HG03159 (cell line): ENCODE results near the gene PERM1.

Experiments used
- ATAC-seq: cut with Tn5 transposase; IDR thresholded peaks from one replicate; pipeline ENCODE4 v1.9.1; 2021; ENCODE audit warnings: mild to moderate bottlenecking, moderate library complexity; ENCODE audit not compliant: unreplicated experiment

PERM1 gene

DNA sequence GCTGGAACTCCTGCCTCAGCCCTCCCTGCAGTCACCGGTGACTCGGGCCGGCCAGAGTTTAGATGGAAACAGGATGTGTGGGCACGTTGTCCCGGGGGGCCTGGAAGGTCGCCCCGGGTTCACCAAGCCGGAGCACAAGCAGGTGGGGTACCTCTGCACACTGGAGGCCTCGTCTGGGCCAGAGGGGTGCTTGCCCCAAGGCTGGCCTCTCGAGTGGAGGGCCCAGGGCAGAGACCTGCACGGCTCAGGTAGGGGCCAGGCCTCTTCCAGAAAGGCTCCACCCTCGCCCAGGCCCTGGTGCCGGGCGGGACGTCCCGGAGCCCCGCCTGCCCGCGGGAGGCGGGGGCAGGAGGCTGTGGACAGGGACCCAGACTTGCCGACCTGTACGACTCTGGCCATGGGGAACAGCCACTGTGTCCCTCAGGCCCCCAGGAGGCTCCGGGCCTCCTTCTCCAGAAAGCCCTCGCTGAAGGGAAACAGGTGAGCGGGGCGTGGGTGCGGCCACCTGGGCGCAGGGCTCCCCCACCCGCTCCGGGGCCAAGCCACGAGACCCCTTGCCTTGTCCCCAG, 15.7 kb downstream of the PERM1 start, which contains the start of gene PLEKHN1:
Gene PLEKHN1, plus strand, starts transcription at position 348 of the 569 bp plus-strand sequence. Its CDS starts 50 bp downstream, at position 398.
- no peak for ATAC-seq

DNA sequence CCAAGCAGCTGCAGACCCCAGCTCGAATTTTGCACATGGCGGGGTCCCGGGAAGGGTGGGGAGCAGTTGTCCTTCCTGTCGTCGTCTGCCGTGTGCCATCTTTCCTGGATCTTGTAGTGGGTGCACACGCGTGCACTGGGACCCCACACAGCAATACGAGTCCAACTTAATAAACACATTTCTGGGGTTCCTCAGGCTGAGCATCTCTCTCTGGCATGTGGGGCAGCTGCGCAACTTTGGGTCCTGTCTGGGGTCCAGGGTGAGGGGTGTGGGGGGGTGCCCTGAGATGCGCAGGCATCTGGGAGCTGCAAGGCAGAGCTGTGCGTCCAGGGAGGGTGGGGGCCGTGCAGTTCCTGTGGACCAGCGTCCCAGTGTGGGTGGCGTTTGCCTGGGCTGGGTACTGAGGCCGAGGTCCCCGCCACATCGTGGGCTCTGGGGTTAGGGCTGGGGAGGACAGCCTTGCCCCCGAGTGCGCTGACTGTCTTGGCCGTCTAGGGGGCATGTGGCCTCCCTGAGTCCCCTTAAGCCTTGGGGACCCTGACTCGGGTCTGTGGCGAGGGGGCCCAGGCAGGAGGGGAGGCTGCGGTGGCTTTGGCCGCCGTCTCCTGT, 16.3 kb downstream of the PERM1 start:
- no peak for ATAC-seq

DNA sequence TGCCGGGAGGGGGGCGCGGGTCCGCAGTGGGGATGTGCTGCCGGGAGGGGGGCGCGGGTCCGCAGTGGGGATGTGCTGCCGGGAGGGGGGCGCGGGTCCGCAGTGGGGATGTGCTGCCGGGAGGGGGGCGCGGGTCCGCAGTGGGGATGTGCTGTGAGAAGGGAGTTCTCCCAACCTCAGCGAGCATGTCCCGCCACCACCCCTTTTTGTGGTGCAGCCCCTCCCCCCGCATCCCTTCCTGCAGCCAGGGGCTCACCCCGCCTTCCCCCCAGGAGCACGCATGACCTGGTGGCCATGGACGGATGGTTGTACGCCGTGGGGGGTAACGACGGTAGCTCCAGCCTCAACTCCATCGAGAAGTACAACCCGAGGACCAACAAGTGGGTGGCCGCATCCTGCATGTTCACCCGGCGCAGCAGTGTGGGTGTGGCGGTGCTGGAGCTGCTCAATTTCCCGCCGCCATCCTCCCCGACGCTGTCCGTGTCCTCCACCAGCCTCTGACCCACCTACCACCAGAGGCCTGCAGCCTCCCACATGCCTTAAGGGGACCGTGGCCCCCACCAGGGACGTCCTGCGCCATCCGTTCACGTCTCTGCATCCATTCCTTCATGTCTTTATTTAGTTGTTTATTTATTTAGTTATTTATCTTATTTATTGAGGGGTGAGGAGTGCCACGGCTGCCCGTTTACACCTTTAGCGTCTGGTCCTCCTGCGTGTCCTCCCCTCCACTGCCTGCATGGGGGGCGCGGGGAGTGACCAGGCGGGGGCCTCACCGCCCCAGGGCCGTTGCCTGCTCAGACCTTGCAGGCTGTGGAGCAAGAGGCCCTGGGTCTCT, 17.0 kb downstream of the PERM1 start:
- no peak for ATAC-seq

DNA sequence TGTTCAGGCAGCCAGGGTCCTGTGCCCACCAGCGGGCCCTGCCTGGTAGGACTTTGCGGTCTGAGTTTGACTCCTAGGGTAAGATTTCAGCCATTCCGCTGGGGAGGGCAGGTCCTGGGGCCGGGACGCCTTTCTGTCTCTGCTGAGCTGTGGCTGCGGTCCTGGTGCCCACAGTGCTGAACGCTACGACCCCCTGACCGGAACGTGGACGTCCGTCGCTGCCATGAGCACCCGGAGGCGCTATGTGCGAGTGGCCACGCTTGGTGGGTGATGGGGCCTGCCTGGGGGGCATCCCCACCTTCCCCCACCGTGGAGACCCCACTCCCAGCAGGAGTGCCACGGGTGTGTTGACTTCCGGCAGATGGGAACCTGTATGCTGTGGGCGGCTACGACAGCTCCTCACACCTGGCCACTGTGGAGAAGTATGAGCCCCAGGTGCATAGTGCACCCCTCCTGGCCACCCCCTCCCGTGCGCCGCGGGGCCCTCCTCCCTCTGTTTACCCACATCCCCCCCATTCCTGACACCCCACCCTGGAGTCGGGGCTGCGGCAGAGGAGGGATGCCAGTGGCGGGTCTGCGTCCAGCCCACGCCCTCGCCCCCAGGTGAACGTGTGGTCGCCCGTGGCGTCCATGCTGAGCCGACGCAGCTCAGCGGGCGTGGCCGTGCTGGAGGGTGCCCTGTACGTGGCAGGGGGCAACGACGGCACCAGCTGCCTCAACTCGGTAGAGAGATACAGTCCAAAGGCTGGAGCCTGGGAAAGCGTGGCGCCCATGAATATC, 18.0 kb downstream of the PERM1 start:
- ATAC-seq = no peak

DNA sequence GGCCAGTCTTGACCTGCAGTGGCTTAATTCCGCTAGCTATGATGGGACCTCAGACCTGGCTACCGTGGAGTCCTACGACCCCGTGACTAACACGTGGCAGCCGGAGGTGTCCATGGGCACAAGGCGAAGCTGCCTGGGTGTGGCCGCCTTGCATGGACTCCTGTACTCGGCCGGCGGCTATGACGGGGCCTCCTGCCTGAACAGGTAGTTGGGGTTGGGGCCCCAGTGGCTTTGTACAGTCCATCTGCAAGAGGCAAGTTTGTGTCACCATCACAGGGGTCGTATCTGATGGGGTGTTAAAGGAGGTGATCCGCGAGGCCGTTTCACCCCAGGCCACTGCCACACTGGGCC, 18.6 kb downstream of the PERM1 start:
- no peak for ATAC-seq

DNA sequence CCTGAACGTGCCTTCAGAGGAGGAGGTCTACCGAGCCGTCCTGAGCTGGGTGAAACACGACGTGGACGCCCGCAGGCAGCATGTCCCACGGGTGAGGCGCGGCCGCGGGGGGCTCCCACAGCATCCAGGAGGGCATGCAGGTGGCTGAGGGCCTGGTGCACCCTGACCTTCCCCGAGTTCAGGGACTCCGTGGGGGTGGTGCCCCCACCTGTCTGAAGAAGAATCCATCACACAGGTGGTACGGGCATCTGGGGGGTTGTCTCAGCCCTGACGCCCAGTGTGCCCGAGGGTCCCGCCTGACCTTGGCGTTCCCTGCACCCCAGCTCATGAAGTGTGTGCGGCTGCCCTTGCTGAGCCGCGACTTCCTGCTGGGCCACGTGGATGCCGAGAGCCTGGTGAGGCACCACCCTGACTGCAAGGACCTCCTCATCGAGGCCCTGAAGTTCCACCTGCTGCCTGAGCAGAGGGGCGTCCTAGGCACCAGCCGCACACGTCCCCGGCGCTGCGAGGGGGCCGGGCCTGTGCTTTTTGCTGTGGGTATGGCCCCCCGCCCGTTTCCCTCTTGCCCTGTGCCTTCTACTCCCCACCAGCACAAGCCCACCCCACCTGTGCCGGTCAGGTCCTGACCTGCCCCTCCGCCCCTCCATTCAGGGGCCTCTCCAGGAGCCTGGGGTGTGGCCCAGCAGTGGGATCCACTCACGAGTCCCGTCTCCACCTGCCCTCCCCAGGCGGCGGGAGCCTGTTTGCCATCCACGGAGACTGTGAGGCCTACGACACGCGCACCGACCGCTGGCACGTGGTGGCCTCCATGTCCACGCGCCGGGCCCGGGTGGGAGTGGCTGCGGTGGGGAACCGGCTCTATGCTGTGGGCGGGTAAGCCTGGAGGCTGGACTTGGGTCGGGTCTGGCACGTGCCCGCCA, 19.3 kb downstream of the PERM1 start:
- no peak for ATAC-seq

DNA sequence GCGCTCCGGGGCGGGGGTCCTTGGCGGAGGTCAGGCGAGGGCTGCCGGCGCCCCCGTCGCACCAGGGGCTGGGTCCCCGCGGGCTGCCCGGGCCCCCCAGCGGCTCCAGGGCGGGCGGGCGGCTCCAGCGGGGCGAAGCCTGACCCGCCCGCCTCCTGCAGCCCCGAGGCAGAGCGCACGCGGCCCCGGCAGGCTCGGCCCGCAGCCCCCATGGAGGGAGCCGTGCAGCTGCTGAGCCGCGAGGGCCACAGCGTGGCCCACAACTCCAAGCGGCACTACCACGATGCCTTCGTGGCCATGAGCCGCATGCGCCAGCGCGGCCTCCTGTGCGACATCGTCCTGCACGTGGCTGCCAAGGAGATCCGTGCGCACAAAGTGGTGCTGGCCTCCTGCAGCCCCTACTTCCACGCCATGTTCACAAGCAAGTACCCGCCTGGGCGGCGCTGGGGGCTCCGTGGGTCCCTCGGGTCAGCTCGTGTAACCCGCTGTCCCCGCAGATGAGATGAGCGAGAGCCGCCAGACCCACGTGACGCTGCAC, 20.7 kb downstream of the PERM1 start:
- ATAC-seq = no peak

DNA sequence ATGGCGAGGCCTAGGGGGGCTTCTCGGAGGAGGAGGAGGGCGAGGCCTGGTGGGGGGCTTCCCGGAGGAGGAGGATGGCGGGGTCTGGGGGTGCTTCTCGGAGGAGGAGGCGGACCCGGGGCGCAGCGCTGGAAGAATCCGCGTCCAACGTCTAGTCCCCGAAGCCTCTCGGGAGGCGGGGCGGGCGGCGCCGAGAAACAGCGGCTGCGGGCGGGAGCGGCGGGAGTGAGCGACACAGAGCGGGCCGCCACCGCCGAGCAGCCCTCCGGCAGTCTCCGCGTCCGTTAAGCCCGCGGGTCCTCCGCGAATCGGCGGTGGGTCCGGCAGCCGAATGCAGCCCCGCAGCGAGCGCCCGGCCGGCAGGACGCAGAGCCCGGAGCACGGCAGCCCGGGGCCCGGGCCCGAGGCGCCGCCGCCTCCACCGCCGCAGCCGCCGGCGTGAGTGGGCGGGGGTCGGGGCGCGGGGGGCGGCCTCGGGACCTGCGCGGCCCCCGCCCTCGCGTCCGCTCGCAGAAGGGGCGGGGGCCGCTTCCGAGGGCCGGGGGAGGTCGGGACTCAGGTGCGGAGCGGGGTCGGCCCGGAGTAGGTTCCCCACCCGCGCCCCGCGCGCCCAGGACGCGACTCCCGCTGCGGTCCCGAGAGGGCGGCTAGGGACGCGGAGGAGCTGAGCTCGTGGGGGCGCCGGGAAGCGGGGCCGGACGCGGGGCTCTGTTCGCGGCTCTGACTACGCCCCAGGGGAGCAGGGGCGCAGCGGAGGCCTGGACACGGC, 21.3 kb downstream of the PERM1 start, which contains the start of gene KLHL17:
Gene KLHL17, plus strand, starts transcription at position 222 of the 769 bp plus-strand sequence. Its CDS starts 110 bp downstream, at position 332.
- peak; percentile 45 for ATAC-seq

DNA sequence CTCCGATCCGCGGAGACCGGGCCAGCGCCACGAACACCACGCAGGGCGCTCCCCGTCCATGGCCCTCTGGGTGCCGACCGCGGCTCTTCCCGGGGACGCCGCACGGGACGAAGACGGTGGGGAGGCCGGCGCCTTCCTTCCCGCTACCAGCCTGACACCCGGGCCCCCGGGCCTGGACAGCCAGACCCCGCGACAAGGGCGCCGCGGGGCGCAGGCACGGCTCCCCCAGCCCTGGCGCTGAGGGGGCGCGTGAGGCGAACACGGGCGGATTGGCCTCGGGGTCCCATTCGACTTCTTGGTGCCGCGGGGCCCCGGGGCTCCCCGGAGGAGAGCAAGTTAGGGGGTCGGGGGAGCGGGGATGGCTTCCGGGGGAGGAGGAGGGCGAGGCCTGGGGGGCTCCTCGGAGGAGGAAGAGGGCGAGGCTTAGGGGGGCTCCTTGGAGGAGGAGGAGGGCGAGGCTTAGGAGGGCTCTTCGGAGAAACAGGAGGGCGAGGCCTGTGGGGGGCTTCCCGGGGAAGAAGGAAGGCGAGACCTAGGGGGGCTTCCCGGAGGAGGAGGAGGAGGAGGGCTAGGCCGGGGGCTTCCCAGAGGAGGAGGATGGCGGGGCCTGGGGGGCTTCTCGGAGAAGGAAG, 22.0 kb downstream of the PERM1 start:
- no peak for ATAC-seq

DNA sequence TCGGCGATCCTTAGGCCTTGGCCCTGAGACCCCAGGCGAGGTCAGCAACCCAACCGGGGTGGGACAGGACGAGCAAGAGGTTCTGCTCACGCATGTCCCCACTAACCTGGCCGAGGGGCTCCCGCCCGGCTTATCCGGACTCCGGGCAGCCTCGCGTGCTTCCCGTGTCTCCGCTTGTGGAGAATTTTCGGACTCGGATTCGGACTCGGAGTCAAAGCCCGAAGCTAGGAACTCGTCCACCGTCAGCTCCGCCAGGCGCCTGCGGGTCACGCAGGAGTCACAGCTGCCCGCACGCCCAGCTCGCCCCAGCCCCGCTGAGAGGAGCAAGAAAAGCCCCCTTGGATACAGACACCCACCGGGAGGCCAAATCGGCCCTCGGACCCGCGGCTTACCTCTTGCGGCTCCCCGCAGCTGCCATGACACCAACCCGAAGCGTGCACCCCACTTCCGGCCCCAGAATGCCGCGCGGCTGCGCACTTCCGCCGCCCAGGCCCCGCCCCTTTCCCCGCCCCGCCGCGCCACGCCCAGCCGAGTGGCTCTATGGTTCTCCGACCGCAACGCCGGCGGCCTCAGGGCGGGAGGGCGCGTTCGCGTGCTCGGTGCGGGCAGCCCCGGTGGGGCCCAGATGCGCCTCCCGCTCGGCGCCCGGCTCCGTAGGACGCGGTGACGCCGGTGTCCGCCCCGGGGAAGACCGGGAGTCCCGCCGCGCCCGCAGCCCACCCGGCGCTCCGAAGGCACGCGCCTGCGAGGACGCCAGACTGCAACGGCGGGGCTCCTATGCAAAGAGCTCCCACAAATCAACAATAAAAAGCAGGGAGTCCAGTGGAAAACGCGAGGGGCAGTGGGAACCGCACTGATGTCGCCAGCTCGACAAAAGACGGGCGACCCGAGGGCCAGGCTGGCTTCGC, 22.8 kb downstream of the PERM1 start, which contains the start of gene NOC2L:
Gene NOC2L, minus strand, starts transcription at position 434 of the 908 bp plus-strand sequence. Its CDS starts 16 bp downstream, at position 418.
- ATAC-seq = peak; percentile 69

DNA sequence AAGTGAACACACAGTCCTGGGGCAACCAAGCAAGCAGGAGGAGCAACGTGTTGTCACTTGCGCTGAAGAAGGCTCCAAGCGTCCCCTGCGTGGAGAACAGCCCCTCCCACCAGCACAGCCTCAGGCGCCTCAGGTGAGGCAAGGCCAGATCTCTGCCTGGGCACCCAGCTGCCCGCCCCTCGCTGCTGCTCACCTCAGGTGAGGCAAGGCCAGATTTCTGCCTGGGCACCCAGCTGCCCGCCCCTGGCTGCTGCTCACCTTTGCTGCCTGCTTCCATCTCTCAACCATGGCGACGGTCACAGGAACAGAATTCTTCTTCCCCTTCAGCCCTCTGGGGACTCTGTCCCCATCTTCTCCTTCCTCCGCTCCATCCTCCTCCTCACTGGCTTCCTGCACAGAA, 25.3 kb downstream of the PERM1 start:
- ATAC-seq = no peak

DNA sequence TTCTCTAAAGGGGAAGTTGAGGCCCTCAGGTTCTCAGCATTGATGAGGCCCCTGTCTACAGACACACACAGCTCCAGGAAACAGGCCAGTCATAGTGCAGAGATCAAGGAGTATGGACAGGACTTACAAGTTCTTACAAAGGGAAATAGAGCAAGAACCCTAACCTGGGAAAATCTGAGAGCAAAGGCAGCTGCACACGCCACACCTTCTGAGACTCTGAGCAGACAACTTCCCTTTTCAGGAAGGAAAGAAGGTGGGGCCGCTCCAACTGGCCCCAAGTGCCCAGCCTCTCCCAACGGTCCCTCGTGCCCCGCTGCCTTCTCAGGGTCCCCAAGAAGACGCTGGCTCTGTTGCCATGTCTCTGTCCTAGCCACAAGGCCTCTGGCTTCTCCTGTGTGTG, 26.4 kb downstream of the PERM1 start:
- no peak for ATAC-seq

DNA sequence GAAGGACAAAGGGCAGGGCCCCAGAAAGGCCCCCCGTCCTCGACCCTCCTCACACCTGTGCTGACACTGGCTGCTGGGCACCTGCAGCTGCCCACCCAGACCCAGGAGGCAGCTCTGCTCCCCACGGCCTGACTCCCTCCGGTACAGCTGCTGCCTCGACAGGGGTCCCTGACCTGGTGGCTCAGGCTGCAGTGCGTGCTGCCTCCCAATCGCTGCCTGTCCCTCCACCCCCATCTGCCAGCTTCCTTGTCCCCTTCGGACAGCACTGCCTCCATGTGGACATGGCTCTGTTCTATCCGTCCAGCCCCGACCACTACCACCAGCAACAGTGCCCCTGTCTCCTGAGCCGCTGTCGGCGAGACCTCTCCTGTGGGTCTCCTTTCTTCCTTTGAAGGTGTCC, 27.0 kb downstream of the PERM1 start:
- ATAC-seq = no peak

DNA sequence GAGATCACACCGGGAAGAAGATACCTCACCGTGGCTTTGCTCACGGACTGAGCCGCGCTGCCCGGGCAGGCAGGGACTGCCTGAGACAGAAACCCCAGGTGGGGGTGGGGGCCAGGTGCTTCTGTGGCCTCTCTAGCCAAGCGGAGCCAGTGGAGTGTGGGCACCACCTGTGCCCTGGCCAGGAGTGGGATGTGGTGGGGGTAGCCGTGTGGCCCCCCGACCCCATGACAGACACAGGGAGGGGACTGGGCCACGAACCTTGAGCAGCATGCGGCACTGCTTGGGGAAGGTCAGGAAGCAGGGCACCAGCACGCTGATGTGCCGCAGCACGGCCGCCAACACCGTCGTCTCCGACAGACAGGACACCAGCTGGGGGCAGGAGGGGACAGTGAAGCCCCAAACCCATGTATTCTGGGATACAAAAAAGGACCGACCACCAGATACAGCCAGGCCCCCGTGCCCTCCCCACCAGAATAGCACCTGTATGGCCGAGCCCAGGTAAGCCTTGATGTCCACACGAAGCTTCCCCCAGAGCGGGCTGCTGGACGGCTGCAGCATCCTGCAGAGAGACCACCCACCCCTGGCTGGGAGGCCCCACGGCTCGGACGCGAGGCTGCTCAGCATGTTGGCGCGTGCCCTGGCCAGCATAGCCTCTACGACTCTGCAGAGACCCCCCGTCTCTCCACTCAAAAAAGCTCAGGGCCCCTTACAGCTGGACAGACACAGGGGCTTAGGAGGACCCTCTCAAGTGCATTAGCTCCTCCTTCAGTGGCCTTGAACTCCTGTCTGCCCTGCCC, 28.2 kb downstream of the PERM1 start:
- ATAC-seq = no peak

DNA sequence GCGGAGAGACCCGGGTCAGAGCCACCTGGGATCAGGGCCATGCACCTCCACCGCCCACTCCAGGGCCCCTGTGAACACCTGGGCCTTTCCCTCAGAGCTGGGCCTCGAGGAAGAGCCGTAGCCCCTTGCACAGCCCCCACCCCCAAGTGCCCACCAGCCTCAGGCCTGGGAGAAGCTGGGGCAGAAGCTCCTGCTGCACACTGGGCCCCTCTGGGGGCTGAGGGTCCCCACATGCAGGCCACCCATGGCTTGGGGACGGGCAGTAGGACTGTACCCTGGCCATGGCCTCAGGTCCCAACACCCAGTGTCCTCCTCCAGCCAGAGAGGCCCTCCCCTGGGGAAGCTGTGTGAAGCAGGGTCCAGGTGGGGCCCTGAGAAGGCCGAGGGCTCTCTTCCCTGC, 29.3 kb downstream of the PERM1 start:
- ATAC-seq = no peak

DNA sequence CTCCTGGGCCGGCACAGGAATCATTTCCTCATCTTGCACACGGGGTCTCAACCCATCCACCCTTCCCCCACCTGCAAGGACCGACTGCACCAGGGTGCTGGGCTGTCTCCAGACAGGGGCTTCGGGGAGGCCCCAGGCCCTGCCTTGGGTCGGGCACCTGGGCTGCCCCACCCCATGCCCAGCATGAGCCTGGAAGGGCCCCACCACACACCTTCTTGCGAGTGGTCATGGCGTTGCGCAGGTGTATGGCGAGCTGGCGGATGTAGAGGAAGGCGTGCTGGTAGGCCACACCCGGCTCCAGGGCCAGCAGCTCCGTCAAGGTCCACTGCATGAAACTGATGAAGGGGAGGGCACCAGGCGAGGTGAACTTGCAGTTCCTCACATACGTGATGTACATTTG, 29.7 kb downstream of the PERM1 start:
- no peak for ATAC-seq

DNA sequence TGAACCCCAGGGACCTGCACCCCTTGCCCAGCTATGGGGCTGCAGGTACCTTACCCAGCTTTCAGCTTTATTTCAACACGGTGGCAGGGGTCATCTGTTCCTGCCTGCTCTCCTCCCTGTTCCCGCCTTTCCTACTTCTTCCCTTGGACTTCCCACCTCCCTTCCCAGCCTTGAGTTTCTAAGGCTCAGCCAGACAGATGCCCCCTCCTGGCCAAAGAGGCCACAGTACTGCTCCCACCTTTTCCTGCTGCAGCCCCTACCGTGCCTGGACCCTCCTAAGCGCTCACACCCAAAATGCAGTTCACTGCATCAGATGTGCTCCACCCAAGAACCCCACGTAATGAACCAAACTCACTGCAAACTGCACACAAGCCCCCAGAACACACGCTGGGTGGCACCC, 30.5 kb downstream of the PERM1 start:
- ATAC-seq = no peak
